HepG2 (cell line): ENCODE measurements around the gene MYL9. TPM values are rescaled to one million over a fixed set of nuclear protein-coding genes. Genes with fewer than 3 reads are reported as not detected.
A peak's percentile ranks its signal among the peaks of the same experiment; 100 is the strongest.

Experiments used
- AGO2 ChIP-seq: fragments of 200-400 bp; formaldehyde crosslinking; optimal IDR thresholded peaks from 2 replicates; pipeline ENCODE3; 2017; ENCODE audit warnings: mild to moderate bottlenecking, low read depth, low read length, moderate library complexity
- ATF1 ChIP-seq: IDR thresholded peaks from 2 replicates; pipeline ENCODE4 v1.6.1; 2016; ENCODE audit warnings: mild to moderate bottlenecking, control low read depth
- CAMTA2 ChIP-seq: sonication (generic); formaldehyde crosslinking; IDR thresholded peaks from 2 replicates; pipeline ENCODE4 v1.4.0; 2020; ENCODE audit warnings: mild to moderate bottlenecking, missing genetic modification reagents, borderline replicate concordance
- CENPT ChIP-seq: sonication (generic); formaldehyde crosslinking; IDR thresholded peaks from 2 replicates; pipeline ENCODE4 v1.8.0; 2022; ENCODE audit warnings: low read depth, mild to moderate bottlenecking, moderate library complexity, missing genetic modification reagents
- FIP1L1 ChIP-seq: fragments of 200-400 bp; formaldehyde crosslinking; IDR thresholded peaks from 2 replicates; pipeline ENCODE4 v1.6.1; 2018; ENCODE audit warnings: low read depth, mild to moderate bottlenecking, low read length, moderate library complexity, borderline replicate concordance; ENCODE audit not compliant: insufficient read depth
- FOXK1 ChIP-seq: sonication (generic); formaldehyde crosslinking; IDR thresholded peaks from 2 replicates; pipeline ENCODE4 v1.4.0; 2020; ENCODE audit warnings: low read depth, missing genetic modification reagents, borderline replicate concordance
- HNF4A ChIP-seq: sonication (generic); formaldehyde crosslinking; IDR thresholded peaks from 2 replicates; pipeline ENCODE4 v1.4.0; 2020; ENCODE audit warnings: missing genetic modification reagents
- MEIS2 ChIP-seq: sonication (generic); formaldehyde crosslinking; IDR thresholded peaks from 2 replicates; pipeline ENCODE4 v1.9.0; 2021; ENCODE audit warnings: mild to moderate bottlenecking, missing genetic modification reagents
- MTA3 ChIP-seq: sonication (generic); formaldehyde crosslinking; IDR thresholded peaks from 2 replicates; pipeline ENCODE4 v1.4.0; 2020; ENCODE audit warnings: missing genetic modification reagents
- NFIC ChIP-seq: IDR thresholded peaks from 2 replicates; pipeline ENCODE4 v1.6.1; 2012; ENCODE audit warnings: mild to moderate bottlenecking, low read length, inconsistent platforms
- NFRKB ChIP-seq: fragments of 450-650 bp; IDR thresholded peaks from 2 replicates; pipeline ENCODE4 v1.6.1; 2017
- PCBP1 ChIP-seq: fragments of 200-400 bp; formaldehyde crosslinking; IDR thresholded peaks from 2 replicates; pipeline ENCODE4 v1.6.1; 2017; ENCODE audit warnings: mild to moderate bottlenecking, low read depth, low read length, borderline replicate concordance
- PCBP2 ChIP-seq: fragments of 200-400 bp; formaldehyde crosslinking; optimal IDR thresholded peaks from 2 replicates; pipeline ENCODE3; 2018; ENCODE audit warnings: low read length, low read depth; ENCODE audit not compliant: poor library complexity, severe bottlenecking
- TEAD2 ChIP-seq: sonication (generic); formaldehyde crosslinking; IDR thresholded peaks from 2 replicates; pipeline ENCODE4 v1.9.0; 2021; ENCODE audit warnings: missing genetic modification reagents
- THAP9 ChIP-seq: sonication (generic); formaldehyde crosslinking; IDR thresholded peaks from 2 replicates; pipeline ENCODE4; 2020; ENCODE audit warnings: missing genetic modification reagents, mild to moderate bottlenecking, borderline replicate concordance
- ZFX ChIP-seq: sonication (generic); formaldehyde crosslinking; IDR thresholded peaks from 2 replicates; pipeline ENCODE4 v1.4.0; 2020; ENCODE audit warnings: mild to moderate bottlenecking, low read depth, missing genetic modification reagents, moderate library complexity
- ZNF101 ChIP-seq: sonication (generic); formaldehyde crosslinking; IDR thresholded peaks from 2 replicates; pipeline ENCODE4 v1.4.0; 2020; ENCODE audit warnings: mild to moderate bottlenecking, low read depth, missing genetic modification reagents, borderline replicate concordance
- ZNF136 ChIP-seq: sonication (generic); formaldehyde crosslinking; IDR thresholded peaks from 2 replicates; pipeline ENCODE4 v1.8.1; 2022; ENCODE audit warnings: low read depth, mild to moderate bottlenecking, moderate library complexity, missing genetic modification reagents
- ZNF224 ChIP-seq: sonication (generic); formaldehyde crosslinking; IDR thresholded peaks from 2 replicates; pipeline ENCODE4 v1.5.0; 2020; ENCODE audit warnings: mild to moderate bottlenecking, missing genetic modification reagents
- ZNF33A ChIP-seq: sonication (generic); formaldehyde crosslinking; IDR thresholded peaks from 2 replicates; pipeline ENCODE4 v1.5.1; 2020; ENCODE audit warnings: missing genetic modification reagents, mild to moderate bottlenecking, moderate library complexity, borderline replicate concordance
- ZNF564 ChIP-seq: sonication (generic); formaldehyde crosslinking; IDR thresholded peaks from 2 replicates; pipeline ENCODE4 v1.8.1; 2023; ENCODE audit warnings: mild to moderate bottlenecking, missing genetic modification reagents
- ZNF616 ChIP-seq: sonication (generic); formaldehyde crosslinking; IDR thresholded peaks from 2 replicates; pipeline ENCODE4 v1.5.0; 2020; ENCODE audit warnings: low read depth, mild to moderate bottlenecking, missing genetic modification reagents
- ZNF672 ChIP-seq: sonication (generic); formaldehyde crosslinking; IDR thresholded peaks from 2 replicates; pipeline ENCODE4 v1.8.1; 2022; ENCODE audit warnings: missing genetic modification reagents
- ZNF841 ChIP-seq: sonication (generic); formaldehyde crosslinking; IDR thresholded peaks from 2 replicates; pipeline ENCODE4 v1.8.1; 2023; ENCODE audit warnings: missing genetic modification reagents, borderline replicate concordance
- ZZZ3 ChIP-seq: sonication (generic); formaldehyde crosslinking; IDR thresholded peaks from 2 replicates; pipeline ENCODE4 v1.4.0; 2020; ENCODE audit warnings: missing genetic modification reagents, mild to moderate bottlenecking, borderline replicate concordance
- polyA plus RNA-seq, 8 experiments: library from polyadenylated mRNA; depleted of rRNA in 3 of 8; stranded (reverse) in 7 of 8; unstranded in 1 of 8; fragments of >200 nt; fragmentation: Illumina TruSeq in 4 of 8; extraction: Trizol in 4 of 8; gene quantifications; 2 replicates each; pipeline versions ENCODE4 v1.2.1 to v1.2.3, GENCODE V29; 2011 to 2016; ENCODE audit warnings: low read depth in 4 of 8, missing spikeins in 1 of 8, mixed read lengths in 1 of 8; ENCODE audit not compliant: insufficient read depth in 1 of 8
- total RNA-seq, 5 experiments: library from RNA; depleted of rRNA; stranded (reverse); fragments of >200 nt; fragmentation: Illumina TruSeq; extraction: Trizol; gene quantifications; 2 replicates each; pipeline ENCODE4 v1.2.3, GENCODE V29; 2016; ENCODE audit warnings: low read depth in 1 of 5
- TF ChIP-seq, protein P1 (sequence below): sonication (generic); formaldehyde crosslinking; IDR thresholded peaks from 2 replicates; pipeline ENCODE4 v1.5.0; 2020; ENCODE audit warnings: missing genetic modification reagents
- TF ChIP-seq, protein P2 (sequence below): IDR thresholded peaks from 2 replicates; pipeline ENCODE4 v1.6.1; 2016

Gene MYL9
- total and polyA plus RNA-seq, 2 of the 13 experiments (the other 11 are each of a cell fraction or from before 2014, with no cell fraction given), result 0.87 to 2.2 TPM

- TF ChIP-seq, protein P1, sequence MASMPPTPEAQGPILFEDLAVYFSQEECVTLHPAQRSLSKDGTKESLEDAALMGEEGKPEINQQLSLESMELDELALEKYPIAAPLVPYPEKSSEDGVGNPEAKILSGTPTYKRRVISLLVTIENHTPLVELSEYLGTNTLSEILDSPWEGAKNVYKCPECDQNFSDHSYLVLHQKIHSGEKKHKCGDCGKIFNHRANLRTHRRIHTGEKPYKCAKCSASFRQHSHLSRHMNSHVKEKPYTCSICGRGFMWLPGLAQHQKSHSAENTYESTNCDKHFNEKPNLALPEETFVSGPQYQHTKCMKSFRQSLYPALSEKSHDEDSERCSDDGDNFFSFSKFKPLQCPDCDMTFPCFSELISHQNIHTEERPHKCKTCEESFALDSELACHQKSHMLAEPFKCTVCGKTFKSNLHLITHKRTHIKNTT, result no peak
- TF ChIP-seq TEAD2 (no peak), ZNF672 (CRISPR knock-in tag) (no peak), FIP1L1 (no peak), CENPT (CRISPR knock-in tag) (no peak), ATF1 (CRISPR knock-in tag) (no peak), AGO2 (peak; percentile 72), ZNF136 (no peak), ZNF564 (CRISPR knock-in tag) (no peak), ZNF224 (CRISPR knock-in tag) (no peak), ZFX (CRISPR knock-in tag) (no peak), ZNF616 (CRISPR knock-in tag) (no peak), NFIC (no peak), NFRKB (no peak), ZNF841 (CRISPR knock-in tag) (no peak), MEIS2 (CRISPR knock-in tag) (no peak), FOXK1 (no peak), HNF4A (CRISPR knock-in tag) (peak; percentile 55; the same call in 1 of the 2 replicates), CAMTA2 (no peak), PCBP2 (no peak), THAP9 (CRISPR knock-in tag) (no peak), MTA3 (CRISPR knock-in tag) (no peak), ZNF33A (CRISPR knock-in tag) (no peak), ZZZ3 (CRISPR knock-in tag) (no peak), PCBP1 (no peak), ZNF101 (CRISPR knock-in tag) (no peak)
- TF ChIP-seq, protein P2, sequence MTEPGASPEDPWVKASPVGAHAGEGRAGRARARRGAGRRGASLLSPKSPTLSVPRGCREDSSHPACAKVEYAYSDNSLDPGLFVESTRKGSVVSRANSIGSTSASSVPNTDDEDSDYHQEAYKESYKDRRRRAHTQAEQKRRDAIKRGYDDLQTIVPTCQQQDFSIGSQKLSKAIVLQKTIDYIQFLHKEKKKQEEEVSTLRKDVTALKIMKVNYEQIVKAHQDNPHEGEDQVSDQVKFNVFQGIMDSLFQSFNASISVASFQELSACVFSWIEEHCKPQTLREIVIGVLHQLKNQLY (CRISPR knock-in tag), result no peak
These were observed 44.3 kb upstream of the MYL9 start (continued) for GRCh38 chr20:36496707-36497669.
